KOPT-K1 (cell line): ENCODE results near the gene USP44.

Experiments
- H3K27ac ChIP-seq: fragments of 200-600 bp; sonication (generic); 2 replicates; pipeline ENCODE4 v1.5.1; 2016; ENCODE audit warnings: antibody characterized with exemption, mild to moderate bottlenecking, low read depth, low read length; ENCODE audit not compliant: poor library complexity, severe bottlenecking
- H3K36me3 ChIP-seq: fragments of 200-600 bp; sonication (generic); 2 replicates; pipeline ENCODE4 v1.5.1; 2017; ENCODE audit warnings: antibody characterized with exemption, mild to moderate bottlenecking, low read length, moderate library complexity; ENCODE audit not compliant: insufficient read depth
- H3K9me3 ChIP-seq: fragments of 200-600 bp; sonication (generic); 2 replicates; pipeline ENCODE4 v1.5.1; 2017; ENCODE audit warnings: antibody characterized with exemption, low read length, mild to moderate bottlenecking; ENCODE audit not compliant: insufficient read depth, poor library complexity, severe bottlenecking

The USP44 gene

GRCh38 chr12:95554532-95555071 is 3.3 kb upstream of the USP44 start:
- H3K36me3 ChIP-seq, result no peaks in the 10 kb centered on the region
- H3K9me3 ChIP-seq, result peaks cover under 1% of the 10 kb centered on the region
- H3K27ac ChIP-seq, result peak overlapping the region; percentile 91

GRCh38 chr12:95553197-95553943 is 2.1 kb upstream of the USP44 start:
- no peaks in the 10 kb centered on the region for H3K36me3 ChIP-seq
- peaks cover 8% of the 10 kb centered on the region for H3K9me3 ChIP-seq
- peak overlapping the region; percentile 91 for H3K27ac ChIP-seq

- peaks cover 8% of the 10 kb centered on the region for H3K9me3 ChIP-seq
- H3K36me3 ChIP-seq, result no peaks in the 10 kb centered on the region
- H3K27ac ChIP-seq, result peak overlapping the region; percentile 91
These were observed 739 bp upstream of the USP44 start for GRCh38 chr12:95551913-95552516.

- no peaks in the 10 kb centered on the region for H3K36me3 ChIP-seq
- H3K9me3 ChIP-seq, result peaks cover 8% of the 10 kb centered on the region
- H3K27ac ChIP-seq, result peak overlapping the region; percentile 72
These were observed 1.7 kb downstream of the USP44 start for GRCh38 chr12:95549392-95550084.

- Histone ChIP-seq H3K36me3 (no peaks in the 10 kb centered on the region), H3K27ac (peak overlapping the region; percentile 72), H3K9me3 (peaks cover 8% of the 10 kb centered on the region)
These were observed 2.5 kb downstream of the USP44 start for GRCh38 chr12:95548539-95549391.

- Histone ChIP-seq H3K27ac (peak overlapping the region; percentile 72), H3K36me3 (no peaks in the 10 kb centered on the region)
These were observed 3.2 kb downstream of the USP44 start for GRCh38 chr12:95548056-95548538.

GRCh38 chr12:95547522-95548055 is 3.7 kb downstream of the USP44 start:
- H3K36me3 ChIP-seq, result no peaks in the 10 kb centered on the region
- H3K9me3 ChIP-seq, result peaks cover 8% of the 10 kb centered on the region
- peak overlapping the region; percentile 72 for H3K27ac ChIP-seq

More at GRCh38 chr12:95548056-95548538, 3.2 kb downstream of the USP44 start:
- peaks cover 8% of the 10 kb centered on the region for H3K9me3 ChIP-seq

- Histone ChIP-seq H3K27ac (peak overlapping the region; percentile 72), H3K36me3 (no peaks in the 10 kb centered on the region)
These were observed 4.8 kb downstream of the USP44 start for GRCh38 chr12:95546491-95546813.

GRCh38 chr12:95545731-95546490 is 5.4 kb downstream of the USP44 start:
- H3K36me3 ChIP-seq, result no peaks in the 10 kb centered on the region
- H3K27ac ChIP-seq, result peak overlapping the region; percentile 72
- peaks cover 8% of the 10 kb centered on the region for H3K9me3 ChIP-seq

More at GRCh38 chr12:95546491-95546813, 4.8 kb downstream of the USP44 start:
- H3K9me3 ChIP-seq, result peaks cover 8% of the 10 kb centered on the region

GRCh38 chr12:95545303-95545702 is 6.0 kb downstream of the USP44 start:
- Histone ChIP-seq H3K36me3 (no peaks in the 10 kb centered on the region), H3K9me3 (peaks cover 8% of the 10 kb centered on the region), H3K27ac (no peak overlapping the region)

GRCh38 chr12:95544756-95545155 is 6.5 kb downstream of the USP44 start:
- Histone ChIP-seq H3K27ac (no peak overlapping the region), H3K9me3 (peaks cover 8% of the 10 kb centered on the region), H3K36me3 (no peaks in the 10 kb centered on the region)

GRCh38 chr12:95543305-95543704 is 8.0 kb downstream of the USP44 start:
- no peaks in the 10 kb centered on the region for H3K9me3 ChIP-seq
- H3K36me3 ChIP-seq, result no peaks in the 10 kb centered on the region
- H3K27ac ChIP-seq, result no peak overlapping the region

GRCh38 chr12:95541436-95541835 is 9.8 kb downstream of the USP44 start:
- Histone ChIP-seq H3K27ac (no peak overlapping the region), H3K9me3 (no peaks in the 10 kb centered on the region), H3K36me3 (no peaks in the 10 kb centered on the region)

- Histone ChIP-seq H3K27ac (no peak overlapping the region), H3K36me3 (peaks cover 5% of the 10 kb centered on the region), H3K9me3 (no peaks in the 10 kb centered on the region)
These were observed 12.6 kb downstream of the USP44 start for GRCh38 chr12:95538656-95539055.
